NCI-H146 (cell line): Measurements from ENCODE around the gene CFAP221.

ENCODE experiments used
- DNase-seq: peaks from one replicate; lab custom pipeline; 2025; lab: John Stamatoyannopoulos, UW

The CFAP221 gene

GRCh38 chr2:119536707-119537106 lies 7.5 kb upstream of the CFAP221 start:
- DNase-seq = no peak

- DNase-seq = no peak
Observed at GRCh38 chr2:119537792-119538191, 6.5 kb upstream of the CFAP221 start.

GRCh38 chr2:119541476-119541875 lies 2.8 kb upstream of the CFAP221 start:
- no peak for DNase-seq

DNA sequence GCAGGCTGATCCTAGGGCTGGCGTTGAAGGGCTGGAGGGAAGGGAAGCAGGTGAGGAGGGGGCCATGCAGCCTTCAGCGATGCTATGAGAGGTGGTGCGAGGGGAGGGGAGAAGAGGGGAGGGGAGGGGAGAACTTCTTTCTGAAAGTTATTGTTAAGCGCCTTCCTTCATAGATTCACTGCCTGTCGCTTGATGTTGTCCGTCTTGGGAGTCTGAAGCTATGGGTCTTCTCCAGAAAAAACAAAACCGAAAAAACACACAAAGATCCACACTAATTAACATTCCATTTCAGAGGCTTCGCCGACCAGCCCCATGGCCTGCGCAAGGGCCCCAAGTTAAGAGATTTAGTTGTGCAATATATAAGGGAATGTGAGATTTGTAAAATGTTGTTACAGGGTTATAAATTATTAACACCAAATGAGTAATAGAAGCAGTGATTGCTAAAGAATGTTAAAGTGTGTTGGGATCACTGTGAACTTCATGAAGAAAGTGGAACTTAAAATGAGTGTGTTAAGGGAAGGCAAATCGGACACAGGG lies 758 bp downstream of the CFAP221 start:
- no peak for DNase-seq

DNA sequence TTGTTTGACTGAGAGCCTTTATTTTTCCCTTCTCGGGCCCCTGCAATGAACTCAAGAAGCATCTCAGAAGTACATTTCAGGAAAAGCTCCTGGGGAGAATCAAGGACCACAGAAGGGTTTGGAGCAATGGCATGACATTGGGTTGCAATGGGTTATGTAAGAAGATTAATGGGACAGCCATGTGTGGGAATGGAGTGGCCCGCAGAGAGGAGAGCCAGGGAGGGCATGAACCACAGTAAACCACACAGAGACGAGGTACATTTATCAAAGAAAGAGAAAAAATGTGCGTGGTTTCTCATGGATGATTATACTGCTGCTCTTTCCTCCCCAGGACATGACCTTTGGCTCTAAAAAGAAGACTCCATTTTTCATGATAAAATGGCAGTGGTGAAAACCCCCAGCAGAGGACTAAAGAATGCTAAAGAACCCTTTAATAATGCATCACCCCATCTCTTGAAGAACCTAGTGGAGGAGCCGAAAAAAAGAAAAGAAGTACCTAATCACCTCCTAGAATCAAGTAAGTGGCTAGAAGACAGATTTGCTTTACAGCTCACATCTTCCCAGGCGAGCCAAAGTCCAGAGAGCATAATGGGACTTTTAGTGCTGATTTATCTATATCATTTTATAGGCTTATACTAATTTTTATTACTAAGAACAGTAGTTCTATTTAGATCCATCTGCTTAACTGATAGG lies 1.7 kb downstream of the CFAP221 start:
- DNase-seq = no peak

- no peak for DNase-seq
Observed at GRCh38 chr2:119546447-119546767, 2.2 kb downstream of the CFAP221 start.

DNA sequence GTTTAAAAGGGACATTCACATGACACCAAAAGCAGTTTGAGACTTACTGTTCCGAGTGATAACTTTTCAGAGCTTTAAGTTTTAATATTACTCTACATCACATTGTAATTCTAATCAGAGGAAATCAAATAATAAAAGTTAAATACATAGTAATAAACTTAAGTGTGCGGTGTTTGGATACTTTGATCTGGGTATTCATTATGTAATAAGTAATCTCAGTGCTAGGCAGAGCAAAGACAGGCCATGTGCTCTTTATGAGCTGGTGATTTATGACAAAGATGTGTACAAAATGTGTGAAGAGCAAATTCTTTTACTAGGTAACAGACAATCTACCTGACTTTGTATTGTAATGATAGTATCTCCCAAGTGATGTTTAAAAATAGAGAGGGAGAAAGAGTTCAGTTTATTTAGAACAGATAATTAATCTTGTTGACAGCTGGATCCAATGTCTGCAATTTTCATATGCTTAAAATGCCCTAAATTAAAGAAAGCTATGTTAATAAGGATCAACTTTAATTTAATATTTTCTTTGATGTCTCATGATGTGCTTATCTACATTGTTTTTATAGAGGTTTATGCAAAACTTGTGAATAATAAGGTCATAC lies 4.4 kb downstream of the CFAP221 start:
- DNase-seq = no peak

DNA sequence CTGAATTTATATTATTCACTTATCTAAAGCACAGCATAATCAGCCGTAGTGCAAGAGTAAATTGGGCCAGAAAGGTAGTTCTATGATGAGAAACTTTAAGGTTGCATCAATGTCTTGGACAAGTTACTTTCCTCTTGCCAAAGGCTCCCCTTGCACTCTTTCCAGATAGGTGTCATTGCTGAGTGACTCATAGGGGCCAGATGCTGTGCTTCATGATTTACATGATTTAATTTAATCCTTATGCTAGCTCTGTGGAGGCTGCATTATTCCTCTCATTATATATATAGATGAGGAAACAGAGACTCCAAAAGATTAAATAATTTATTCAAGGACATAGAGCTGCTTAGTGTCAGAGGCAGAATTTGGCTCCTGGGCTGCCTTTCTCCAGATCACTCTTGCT lies 5.0 kb downstream of the CFAP221 start:
- DNase-seq = no peak

- no peak for DNase-seq
Observed at GRCh38 chr2:119550346-119550745, 6.1 kb downstream of the CFAP221 start.

DNA sequence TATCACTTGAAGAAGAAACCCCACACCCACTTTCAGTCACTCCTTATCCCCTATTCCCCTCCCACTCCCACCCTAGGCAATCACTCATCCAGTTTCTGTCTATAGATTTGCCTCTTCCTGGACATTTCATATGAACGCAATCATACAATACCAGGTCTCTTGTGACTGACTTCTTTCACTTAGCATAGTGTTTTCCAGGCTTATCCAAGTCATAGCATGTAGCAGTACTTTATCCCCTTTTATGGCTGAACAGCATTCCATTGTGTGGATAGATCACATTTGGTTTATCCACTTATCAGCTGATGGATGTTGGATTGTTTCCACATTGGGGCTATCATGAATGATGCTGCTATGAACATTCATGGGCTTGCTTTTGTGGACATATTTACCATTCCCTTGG lies 6.6 kb downstream of the CFAP221 start:
- DNase-seq = no peak

GRCh38 chr2:119552902-119553301 lies 8.7 kb downstream of the CFAP221 start:
- DNase-seq = no peak

GRCh38 chr2:119553687-119554344 lies 9.6 kb downstream of the CFAP221 start:
- DNase-seq = no peak

DNA sequence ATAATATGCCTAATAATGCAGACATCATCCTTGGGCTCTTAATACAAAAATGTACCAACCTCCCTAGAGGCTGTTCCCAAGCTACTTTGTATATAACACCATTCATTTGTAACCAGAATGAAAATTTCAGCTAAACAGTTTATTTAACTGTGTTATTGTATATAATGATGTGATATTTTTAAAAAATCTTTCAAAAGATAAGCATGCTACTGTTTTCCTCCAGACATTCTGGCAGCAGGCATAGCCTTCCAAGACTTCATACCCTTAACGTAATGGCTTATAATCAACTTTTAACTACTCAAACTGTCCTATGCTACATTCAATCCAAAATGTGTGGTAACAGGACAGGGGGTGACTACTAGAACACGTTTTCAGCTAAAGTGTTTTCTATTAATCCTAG lies 21.2 kb downstream of the CFAP221 start:
- no peak for DNase-seq

GRCh38 chr2:119567292-119567691 lies 23.0 kb downstream of the CFAP221 start:
- DNase-seq = no peak

DNA sequence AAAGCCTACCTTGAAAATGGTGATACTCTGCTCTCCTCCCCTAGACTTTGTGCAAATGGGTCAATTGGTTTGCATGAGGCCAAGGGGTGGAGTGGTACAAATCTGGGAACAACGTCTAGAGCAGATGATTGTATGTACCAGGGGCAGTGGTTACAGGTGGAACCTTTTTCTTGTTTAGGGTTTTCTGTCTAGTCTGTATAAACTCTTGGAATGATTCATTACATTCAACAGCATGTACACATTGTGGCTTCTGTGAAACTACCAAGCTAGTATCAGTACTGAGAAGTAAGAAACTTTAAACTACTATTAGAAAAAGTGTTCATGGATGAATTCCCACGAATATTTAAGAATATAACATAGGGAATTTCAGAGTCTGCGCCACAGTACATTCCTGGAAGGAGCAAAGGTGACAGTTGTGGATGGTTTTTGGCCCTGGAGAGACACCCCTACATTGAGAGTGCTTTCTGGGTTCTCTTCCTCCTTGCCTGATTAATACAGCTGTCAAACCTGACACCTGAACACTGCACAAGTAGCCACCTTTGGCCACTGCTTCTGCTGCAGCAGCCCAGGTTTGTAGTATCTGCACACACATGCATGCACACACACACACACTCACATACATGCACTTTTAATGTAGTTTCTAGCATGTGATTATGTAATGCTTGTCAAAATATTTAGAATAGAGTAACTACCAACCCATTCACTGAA lies 30.0 kb downstream of the CFAP221 start:
- DNase-seq = no peak

DNA sequence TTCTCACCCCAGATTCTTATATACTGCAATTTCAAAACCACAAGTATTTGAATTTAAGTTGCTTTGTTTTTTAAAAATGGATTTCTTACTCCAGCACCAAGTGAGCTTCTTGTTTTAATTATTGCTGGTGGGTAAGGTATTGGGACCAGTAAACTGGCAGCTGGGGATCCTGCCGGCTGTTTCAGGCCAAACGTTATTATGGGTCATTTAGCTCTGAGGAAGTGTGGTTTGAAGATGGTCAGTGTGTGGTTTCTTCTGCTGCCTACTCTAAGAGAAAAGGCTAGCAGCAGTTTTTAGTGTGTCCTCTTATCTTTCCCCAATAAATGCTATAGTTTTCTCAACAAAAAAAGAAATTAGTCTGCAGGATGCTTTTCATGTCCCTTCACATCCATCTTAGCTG lies 30.6 kb downstream of the CFAP221 start:
- DNase-seq = no peak

DNA sequence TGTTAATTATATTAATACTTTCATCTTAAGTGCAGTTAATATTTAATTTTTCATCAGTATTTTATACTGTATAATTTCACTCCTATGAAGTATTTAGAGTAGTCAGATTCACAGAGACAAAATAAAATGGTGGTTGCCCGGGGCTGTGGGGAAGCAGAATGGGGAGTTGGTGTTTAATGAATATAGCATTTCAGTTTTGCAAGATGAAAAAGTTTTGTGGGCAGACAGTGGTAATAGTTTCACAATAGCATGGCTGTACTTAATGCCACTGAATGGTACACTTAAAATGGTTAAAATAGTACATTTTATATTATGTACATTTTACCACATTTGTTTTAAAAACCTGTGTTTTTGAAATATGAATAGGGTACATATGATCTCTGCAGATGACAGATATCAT lies 31.2 kb downstream of the CFAP221 start:
- DNase-seq = no peak

GRCh38 chr2:119579424-119580295 lies 35.4 kb downstream of the CFAP221 start:
- DNase-seq = no peak

DNA sequence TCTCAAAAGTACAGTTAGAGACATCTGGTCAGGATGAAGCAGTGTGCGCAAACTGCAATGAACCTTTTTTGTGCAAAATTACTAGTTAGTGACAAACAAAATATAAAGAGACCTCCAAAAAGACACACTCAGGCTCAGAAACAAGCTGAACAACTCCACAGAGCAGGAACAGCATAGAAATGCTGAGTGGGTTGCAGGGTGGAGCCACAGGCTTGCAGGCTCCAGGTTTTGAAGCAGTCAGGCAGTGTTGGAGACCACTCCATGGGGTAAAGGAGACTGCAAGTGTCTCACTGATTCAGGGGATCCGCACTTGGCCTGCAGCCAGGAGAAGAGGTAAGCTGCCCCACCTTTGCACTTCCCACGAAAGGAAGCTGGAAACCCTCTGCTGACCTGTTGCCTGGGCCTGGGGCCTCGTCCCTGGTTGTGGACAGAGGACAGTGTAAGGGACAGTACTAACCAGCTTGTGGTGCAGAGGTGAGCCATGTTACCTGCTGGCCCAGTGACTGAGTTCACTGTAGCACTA lies 36.4 kb downstream of the CFAP221 start:
- DNase-seq = no peak

GRCh38 chr2:119583291-119583690 lies 39.0 kb downstream of the CFAP221 start:
- no peak for DNase-seq

GRCh38 chr2:119584469-119584868 lies 40.2 kb downstream of the CFAP221 start:
- no peak for DNase-seq

GRCh38 chr2:119586085-119586484 lies 41.8 kb downstream of the CFAP221 start:
- no peak for DNase-seq
